ENCODE results near the gene CCDC183.
"Not testable (repeated sequence)": the region's sequence is repeated elsewhere in the genome, so short reads cannot be mapped to it uniquely, and the experiment has no call there.

The CCDC183 gene

DNA sequence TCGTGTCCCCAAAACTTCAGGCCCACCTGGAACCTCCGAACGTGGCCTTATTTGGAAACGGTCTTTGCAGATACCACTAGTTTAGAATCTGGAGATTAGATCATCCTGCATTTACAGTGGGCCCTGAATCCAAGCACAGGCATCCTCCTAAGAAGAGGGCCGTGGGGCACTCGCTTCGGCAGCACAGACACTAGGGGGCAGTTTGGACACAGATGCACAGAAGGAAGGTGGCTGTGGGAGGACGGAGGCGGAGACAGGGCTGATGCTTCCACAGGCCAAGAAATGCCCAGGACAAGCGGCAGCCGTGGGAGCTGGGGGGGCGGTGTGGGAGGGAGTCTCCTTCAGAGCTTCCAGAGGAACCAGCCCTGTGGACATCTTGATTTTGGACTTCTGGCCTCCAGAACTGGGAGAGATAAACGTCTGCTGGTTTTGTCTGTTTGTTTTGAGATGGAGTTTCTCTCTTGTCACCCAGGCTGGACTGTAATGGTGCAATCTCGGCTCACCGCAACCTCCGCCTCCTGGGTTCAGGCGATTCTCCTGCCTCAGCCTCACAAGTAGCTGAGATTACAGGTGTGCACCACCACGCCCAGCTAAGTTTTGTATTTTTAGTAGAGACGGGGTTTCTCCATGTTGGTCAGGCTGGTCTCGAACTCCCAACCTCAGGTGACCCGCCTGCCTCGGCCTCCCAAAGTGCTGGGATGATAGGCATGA lies 35.1 kb upstream of the CCDC183 start:
- DNase-seq (ENCODE audit: low read depth, low spot score) = not testable (repeated sequence)

DNA sequence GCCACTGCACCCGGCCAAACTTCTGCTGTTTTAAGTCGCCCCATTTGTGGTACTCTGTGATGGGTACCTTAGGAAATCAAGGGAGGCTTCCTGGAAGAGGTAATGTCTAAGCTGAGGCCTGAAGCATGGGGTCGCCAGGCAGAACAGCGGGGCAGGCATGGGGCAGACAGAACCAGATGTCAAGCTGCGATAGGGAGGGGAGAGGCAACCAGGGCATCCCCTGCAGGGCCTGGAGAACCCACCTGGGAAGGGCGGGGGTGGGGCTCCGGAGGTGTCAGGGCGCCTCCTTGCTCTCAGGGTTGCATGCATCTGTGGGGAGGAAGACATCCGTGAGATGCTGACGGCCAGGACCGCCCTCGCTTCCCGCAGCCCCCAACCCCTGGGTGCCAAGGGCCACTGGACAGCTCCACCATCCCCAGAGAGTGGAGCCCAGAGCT lies 34.6 kb upstream of the CCDC183 start:
- DNase-seq (ENCODE audit: low read depth, low spot score) = no peak

DNA sequence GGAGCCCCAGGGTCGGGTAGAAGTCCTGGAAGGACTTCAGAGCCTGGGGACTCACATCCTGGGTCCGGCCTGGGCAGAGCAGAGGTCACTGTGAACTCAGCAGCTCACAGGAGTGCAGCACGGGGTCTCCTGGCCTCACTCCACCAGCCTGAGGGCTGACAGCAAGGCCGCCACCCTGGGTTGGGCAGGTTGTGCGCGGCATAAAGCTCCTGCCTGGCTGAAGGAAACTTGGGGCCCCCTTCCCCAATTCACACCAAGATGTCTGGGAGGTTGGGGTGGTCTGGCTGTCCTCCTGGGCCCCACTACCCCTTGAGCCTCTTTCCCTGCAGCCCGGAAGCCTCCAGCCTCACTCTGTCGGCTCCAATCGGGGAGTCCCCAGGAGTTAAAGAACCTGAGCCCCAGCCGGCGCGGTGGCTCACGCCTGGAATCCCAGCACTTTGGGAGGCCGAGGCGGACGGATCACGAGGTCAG lies 33.9 kb upstream of the CCDC183 start:
- DNase-seq (ENCODE audit: low read depth, low spot score) = no peak

DNA sequence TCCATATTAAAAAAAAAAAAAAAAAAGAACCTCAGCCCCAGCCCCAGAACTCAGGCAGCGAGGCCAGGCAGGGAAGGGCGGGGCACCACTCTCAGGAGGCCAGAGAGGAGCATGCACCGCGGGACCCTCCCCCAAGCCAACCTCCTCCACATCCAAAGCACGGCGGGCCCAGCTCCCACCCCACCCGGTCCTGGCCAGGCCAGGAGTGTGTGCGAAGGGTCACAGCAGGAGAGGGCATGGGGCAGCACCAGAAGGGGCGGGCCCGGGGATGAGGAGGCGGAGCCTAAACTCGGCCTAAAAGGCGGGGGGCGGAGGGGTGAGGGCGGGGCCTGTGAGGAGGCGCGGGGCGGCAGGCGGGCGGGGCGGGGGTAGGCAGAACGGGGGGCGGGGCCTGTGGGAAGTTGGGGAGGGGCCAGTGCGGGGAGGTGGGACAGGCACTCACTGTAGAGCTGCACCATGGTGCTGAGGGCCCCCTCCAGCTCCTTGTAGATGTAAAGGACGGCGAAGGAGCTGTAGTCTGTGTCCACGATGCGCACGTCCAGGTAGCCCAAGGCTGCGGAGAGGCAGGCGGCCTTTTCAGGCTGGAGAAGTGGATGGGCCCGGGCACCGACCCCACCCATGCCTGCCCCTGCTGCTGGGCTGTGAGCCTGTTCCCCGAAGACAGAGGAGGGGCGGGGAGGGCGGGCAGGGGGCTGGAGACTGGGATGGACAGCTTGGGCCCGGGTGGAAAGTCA lies 33.1 kb upstream of the CCDC183 start:
- no peak for DNase-seq (ENCODE audit: low read depth, low spot score)

DNA sequence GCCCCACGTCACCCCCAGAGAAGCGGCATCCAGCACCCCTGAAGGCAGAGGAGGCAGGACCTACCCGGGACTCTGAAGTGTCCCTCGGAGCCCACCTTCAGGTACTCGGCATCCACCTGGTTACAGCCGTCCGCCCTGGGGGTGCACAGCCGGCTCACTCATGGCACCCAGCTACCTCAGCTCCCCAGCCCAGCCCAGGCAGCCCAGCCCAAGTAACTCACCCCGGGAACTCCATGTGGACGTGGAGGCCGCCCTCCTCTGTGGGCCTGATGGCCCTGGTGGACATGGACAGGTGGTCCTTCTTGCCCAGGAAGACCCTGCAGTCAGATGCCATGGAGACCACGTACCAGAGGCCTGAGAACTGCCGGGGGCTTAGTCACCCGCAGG lies 32.5 kb upstream of the CCDC183 start:
- DNase-seq (ENCODE audit: low read depth, low spot score) = no peak

DNA sequence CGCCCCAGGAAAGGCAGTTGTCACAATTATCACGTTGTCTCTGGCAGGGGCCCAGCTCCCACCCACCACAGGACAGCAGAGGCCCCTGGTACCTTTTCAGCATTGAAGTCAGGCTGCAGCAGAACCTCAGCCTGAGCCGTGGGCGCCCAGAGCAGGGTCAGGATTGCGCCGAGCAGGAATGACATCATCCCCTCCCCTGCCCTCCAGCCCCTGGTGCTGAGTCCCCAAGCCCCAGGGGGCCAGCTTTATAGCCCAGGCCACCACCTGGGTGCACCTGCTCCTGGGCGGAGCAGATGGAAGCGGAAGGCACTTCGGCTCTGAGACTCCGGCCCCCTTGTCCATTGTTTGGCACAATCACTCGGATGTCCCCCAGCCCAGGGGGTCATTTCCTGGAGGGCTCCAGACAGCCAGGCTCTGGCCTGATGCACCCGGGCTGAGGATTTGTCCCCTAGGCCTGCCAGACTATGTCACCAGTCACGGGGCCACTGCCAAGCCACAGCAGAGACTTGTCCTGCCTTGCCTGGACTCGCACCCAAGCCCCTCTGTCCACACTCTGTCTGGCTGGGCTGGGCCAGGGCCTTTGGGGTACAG lies 31.7 kb upstream of the CCDC183 start, which contains the start of gene LCN15:
TSS of gene LCN15 (minus strand) at position 218 of the 591 bp plus-strand sequence. CDS start at position 188, 30 bp downstream.
- DNase-seq (ENCODE audit: low read depth, low spot score) = no peak

DNA sequence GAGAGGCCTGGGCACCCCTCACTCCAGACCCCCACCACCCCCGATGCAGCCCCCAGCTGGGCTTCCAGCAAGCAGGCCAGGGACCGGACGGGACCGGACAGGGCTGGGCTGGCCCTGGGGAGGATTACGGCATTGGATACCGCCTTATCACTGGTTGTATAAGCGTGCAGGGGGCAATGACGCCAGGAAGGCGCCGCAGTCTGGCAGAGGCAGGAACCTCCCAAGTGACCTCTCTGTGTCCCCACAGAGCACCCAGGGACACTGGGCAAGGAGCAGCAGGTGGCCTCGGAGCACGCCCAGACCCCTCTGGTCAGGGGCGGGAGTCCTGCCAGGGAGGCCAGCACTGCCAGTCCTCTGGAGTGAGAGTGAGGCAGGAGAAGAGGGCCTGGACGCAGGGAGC lies 31.1 kb upstream of the CCDC183 start:
- DNase-seq (ENCODE audit: low read depth, low spot score) = no peak

DNA sequence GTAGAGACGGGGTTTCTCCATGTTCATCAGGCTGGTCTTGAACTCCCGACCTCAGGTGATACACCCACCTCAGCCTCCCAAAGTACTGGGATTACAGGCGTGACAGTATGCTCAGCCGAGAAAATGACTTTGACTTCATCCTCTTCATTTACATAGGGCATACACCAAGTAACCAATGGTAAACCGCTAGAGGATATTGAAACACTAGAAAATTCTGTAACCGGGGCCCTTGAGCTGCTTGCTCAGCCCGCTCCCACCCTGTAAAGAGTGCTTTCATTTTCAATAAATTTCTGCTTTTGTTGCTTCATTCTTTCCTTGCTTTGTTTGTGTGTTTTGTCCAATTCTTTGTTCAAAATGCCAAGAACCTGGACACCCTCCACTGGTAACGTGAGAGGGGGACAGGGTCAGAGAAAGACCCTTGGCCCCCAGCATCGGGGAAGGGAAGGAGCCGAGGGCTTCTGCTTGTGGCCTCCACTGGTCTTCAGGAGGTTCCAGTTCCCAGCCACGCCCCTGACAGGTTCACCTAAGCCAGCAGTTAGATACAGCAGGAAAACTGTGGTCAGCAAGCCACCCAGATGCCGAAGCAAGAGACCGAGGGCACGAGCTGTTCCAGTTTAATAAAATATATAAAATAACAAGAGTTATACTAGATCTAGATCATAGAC lies 30.3 kb upstream of the CCDC183 start:
- not testable (repeated sequence) for DNase-seq (ENCODE audit: low read depth, low spot score)

DNA sequence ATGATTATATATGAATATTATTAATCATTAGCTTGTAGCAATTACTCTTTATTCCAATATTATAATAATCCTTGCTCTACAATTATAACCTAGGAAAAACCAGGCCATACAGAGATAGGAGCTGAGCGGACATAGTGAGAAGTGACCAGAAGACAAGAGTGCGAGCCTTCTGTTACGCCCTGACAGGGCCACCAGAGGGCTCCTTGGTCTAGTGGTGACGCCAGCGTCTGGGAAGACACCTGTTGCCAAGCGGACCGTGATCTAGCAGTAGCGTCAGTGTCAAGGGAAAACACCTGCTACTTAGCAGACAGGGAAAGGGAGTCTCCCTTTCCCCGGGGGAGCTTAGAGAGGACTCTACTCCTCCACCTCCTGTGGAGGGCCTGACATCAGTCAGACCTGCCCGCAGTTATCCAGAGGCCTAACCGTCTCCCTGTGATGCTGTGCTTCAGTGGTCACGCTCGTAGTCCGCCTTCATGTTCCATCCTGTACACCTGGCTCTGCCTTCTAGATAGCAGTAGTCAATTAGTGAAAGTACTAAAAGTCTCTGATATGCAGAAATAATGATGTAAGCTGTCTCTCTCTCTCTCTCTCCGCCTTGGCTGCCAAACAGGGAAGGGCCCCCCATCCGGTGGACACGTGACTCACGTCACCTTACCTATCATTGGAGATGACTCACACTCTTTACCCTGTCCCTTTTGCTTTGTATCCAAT lies 29.6 kb upstream of the CCDC183 start:
- not testable (repeated sequence) for DNase-seq (ENCODE audit: low read depth, low spot score)

DNA sequence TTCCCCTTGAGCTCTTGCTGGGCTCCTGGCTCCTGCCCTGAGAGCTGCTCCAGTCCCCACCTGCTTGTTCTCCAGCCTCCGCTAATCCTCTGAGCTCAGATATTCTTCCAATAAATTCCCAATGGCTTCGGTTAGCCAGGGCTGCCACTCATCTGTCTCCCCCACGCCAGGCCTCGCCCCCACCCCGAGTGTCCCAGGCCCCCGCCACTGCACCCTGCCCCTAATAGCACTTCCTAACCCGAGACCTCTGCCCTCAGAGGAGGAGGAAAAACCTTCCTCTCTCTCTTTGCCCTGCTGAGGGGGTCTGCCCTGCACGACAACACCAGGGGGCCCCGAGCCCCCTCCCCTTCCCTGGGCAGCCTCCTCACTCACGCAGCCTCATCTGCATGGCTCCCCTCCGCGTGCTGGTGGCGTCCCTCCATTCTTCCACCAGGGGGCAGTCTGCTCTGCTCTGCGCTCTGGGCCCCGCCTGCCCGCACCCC lies 26.4 kb upstream of the CCDC183 start:
- peak; percentile 29 for DNase-seq (ENCODE audit: low read depth, low spot score)

DNA sequence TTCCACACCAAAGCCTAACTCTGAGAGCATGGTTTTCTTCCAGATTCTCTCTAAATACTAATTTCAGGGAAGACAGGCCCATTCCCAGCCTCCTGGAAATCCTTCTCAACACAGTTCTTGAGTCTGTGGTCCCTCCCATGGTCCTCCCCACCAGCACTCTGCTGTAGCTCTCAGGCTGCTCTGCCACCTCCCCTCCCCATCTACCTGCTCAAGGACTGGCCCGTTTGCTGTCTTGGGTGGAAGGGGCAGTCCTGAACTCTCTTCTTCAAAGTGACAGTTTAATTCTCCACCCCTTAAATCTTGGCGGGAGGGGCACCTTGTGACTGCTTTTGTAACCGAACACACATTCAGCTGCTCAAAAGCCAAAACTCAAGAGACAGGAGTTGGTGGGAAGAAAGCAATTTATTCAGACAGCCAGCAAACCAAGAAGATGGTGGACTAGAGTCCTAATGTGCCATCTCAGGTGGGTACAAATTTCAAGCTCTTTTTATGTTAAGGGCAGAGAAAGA lies 24.2 kb upstream of the CCDC183 start:
- DNase-seq (ENCODE audit: low read depth, low spot score) = no peak

DNA sequence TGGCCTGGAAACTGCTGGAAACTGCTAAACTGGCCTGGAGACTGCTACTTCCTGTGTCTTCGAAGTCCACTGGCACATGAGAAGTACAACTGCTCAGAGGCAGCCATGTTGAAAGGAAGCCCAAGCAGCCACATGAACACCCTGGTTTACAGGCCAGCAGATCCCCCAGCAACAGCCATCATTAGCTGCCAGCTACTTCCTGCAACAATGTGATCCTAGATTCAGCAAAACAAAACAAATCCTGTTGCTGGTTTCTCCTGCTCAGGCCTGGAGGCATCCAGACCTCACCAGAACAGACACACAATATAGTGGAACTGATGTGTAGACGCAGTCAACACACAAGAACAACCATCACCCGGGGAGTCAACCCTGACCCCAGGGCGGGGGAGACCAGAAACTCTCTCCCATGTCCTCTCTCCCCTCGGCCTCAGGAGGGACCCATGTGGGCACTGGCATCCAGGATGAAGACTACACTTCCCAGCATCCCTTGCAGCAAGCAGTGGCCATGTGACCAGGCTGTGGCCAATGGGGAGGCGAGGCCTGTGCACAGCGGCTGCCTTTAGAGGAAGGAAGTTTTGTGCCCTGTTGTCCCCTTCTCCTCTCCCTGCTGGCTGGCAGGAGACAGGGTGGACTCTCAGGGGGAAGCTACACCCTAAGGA lies 22.6 kb upstream of the CCDC183 start:
- DNase-seq (ENCODE audit: low read depth, low spot score) = no peak

DNA sequence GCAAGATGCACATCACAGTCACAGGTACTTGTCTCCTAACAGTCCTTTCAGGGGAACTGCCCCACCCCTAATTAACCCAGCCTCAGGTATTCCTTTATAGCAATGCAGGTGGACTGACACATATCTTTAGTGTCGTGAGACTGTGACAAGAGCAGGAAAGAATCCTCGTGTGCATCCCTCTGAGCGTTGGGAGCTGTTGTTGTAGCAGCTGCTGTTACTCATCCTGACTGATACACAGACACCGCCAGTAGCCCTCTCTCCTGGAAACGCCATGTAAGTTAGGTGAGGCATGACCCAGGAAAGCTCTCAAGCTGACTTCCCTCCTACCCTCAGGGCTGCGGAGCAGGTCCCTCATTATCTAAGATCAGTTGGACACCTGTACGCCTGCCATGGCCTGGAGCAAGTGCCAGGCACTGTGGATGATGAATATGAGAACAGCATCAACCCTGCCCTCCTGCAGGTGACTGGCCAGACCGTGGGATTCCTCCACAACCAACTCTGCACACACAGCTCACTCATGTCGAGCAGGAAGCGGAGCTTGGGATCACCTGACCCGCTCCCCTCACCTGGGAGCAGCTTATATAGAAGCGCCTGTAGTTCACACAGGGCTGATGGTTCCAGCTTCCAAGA lies 21.6 kb upstream of the CCDC183 start:
- no peak for DNase-seq (ENCODE audit: low read depth, low spot score)

DNA sequence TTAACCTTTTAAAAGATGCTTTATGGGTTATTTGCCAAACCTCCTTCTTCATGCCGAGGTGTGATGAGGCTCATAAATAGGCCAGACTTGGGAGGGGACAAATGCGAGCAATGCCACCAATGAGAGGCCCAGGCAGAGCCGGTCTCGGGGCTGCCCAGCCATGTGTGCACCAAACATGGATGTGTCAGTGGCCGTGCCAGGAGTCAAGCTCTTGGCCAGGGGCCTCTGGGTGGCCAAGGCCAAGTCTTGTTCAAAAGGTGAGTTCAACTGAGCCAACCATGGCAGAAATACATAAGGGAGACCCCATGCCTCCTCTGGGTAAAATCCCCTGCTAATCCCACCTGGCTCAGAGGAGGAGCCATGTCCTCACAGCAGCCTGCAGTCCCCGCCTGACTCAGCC lies 20.9 kb upstream of the CCDC183 start:
- no peak for DNase-seq (ENCODE audit: low read depth, low spot score)

DNA sequence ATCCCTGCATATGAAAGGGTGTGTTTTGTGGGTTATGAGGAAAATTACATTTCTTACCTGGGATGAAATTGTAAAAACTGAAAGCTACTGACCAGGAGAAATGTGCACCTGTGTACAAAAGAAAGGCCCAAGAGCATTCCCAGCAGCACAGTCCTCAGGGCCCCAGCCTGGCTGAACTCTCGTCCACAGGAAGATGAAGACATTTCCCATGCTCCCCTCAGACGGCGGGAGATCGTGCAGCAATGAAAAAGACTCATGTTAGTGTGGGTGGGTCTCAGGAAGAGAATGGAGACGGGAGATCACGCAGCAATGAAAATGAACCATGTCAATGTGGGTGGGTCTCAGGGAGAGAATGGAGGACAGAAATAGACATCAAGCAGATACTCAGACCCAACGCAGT lies 19.2 kb upstream of the CCDC183 start:
- DNase-seq (ENCODE audit: low read depth, low spot score) = no peak

DNA sequence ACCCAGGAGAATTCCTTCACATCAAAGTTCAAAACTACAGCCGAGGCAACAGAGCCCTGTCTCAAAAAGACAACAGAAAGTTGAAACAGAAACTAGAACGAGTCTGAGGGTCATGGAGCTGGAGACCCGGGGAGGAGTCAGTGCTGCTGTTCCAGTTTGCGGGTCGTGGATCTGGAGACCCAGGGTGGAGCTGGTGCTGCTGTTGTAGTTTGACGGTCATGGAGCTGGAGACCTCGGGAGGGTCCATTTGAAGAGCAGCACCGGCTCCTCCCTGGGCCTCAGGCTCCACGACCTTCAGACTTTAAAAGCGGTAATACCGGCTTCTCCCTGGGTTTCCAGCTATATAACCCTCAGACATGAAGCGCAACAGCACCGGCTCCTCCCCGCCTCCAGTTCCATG lies 18.8 kb upstream of the CCDC183 start:
- DNase-seq (ENCODE audit: low read depth, low spot score) = no peak

DNA sequence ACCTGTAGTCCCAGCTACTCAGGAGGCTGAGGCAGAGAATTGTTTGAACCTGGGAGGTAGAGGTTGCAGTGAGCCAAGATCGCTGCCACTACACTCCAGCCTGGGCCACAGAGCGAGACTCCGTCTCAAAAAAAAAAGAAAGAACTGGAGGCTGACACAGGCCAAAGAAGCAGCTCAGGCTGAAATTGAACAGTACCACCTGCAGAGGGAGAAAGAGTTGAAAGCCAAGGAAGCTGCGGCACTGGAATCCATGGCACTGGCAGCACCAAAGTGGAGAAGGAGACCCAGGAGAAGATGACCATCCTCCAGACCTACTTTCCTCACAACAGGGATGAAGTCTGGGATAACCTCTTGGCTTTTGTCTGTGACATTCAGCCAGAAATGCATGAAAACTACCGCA lies 16.3 kb upstream of the CCDC183 start:
- DNase-seq (ENCODE audit: low read depth, low spot score) = no peak

DNA sequence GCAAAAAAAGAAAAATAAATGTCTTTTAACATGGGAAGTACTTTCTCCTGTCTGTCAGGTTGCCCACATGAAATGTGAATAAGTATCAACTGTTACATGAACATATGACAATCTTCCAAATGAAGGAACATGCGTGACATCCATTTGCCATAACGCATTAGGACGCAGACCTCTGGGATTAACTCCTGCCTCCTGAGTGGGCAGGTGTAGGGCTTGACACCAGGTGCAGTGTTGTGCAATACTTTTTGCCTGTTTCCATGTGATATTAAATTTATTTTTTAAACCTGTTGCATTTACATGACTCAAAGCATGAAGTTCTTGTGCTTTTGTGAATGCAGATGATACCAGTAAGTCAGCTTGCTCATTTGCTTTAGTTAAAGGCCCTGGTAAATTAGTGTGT lies 13.7 kb upstream of the CCDC183 start:
- no peak for DNase-seq (ENCODE audit: low read depth, low spot score)

DNA sequence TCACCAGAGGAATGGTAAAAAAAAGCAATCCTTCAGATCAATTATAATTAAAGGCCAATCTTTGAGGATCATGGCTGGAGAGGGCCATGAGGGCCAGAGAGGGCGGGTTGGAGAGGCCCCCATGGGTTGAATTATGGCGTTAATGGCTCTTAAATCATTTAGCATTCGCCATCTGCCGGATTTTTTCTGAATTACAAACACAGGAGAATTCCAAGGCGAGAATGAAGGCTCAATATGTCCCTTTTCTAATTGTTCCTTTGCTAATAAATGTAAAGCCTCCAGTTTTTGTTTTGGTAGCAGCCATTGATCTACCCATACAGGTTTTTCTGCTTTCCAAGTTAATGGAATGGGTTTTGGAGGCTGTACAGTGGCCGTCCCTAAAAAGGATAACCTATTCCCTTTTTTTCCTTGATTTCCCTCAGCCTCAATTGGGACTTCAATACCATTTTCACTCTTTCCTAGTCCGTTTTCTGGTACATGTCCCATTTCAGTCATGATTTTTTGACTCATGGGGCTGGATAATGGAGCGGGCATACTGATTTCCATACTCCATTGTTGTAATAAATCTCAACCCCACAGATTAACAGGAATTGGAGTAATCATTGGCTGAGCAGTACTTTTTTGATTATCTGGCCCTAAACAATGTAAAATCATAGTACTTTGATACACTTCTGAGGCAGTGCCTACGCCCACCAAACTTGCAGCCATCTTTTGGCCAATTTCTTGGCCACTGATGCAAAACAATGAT lies 11.7 kb upstream of the CCDC183 start:
- DNase-seq (ENCODE audit: low read depth, low spot score) = no peak

Measured in activated naive CD8-positive, alpha-beta T cell treated with anti-CD3 and anti-CD28 coated beads, Interleukin-2, amount 50 U/mL, for 16 hours (primary cell).